ENCODE measurements around the gene FAM32A. TPM values are rescaled to one million over a fixed set of nuclear protein-coding genes. Genes with fewer than 3 reads are reported as not detected.
A peak's percentile ranks its signal among the peaks of the same experiment; 100 is the strongest.

The FAM32A gene
- 103 TPM for total RNA-seq (ENCODE audit: unreplicated experiment)
- long read RNA-seq, transcript FAM32A-204 (3 exons, 798 nt) = minor isoform, 11 of 251 reads
- long read RNA-seq, transcript FAM32A-201 (4 exons, 1,455 nt) = major isoform, 188 of 251 reads
- long read RNA-seq, transcript FAM32A-205 (3 exons, 1,168 nt) = minor isoform, 41 of 251 reads
- long read RNA-seq, partial matches to known transcripts = 6 of 251 reads
- long read RNA-seq, other reads (novel, unspliced or antisense) = 5 of 251 reads

- Mint-ChIP-seq H3K4me3 (ENCODE audit: unreplicated experiment) (peak within 1 kb of the TSS; percentile 93), H3K27me3 (ENCODE audit: unreplicated experiment) (peaks cover 8% of the 10 kb centered on the region), H3K36me3 (ENCODE audit: unreplicated experiment) (no peaks in the 10 kb centered on the region), H3K27ac (ENCODE audit: unreplicated experiment) (peak within 1 kb of the TSS; percentile 90), H3K4me1 (ENCODE audit: low read depth, unreplicated experiment) (peaks cover 3% of the 10 kb centered on the region), H3K9me3 (ENCODE audit: unreplicated experiment) (peaks cover 6% of the 10 kb centered on the region)
- DNase-seq = peak; percentile 97
- TF ChIP-seq CTCF (IDR thresholded peaks at IDR 0.05; ENCODE audit: partially characterized antibody, unreplicated experiment) = no peak
Observed at GRCh38 chr19:16185123-16185767, at the start of gene FAM32A. TSS of gene FAM32A (plus strand) at chr19:16185410. CDS start at chr19:16185443, 33 bp downstream.

GRCh38 chr19:16135430-16136127 lies 49.6 kb upstream of the FAM32A start:
- Mint-ChIP-seq H3K27ac (ENCODE audit: unreplicated experiment) (no peak overlapping the region), H3K36me3 (ENCODE audit: unreplicated experiment) (peaks cover 12% of the 10 kb centered on the region), H3K4me3 (ENCODE audit: unreplicated experiment) (no peak overlapping the region), H3K27me3 (ENCODE audit: unreplicated experiment) (peaks cover 11% of the 10 kb centered on the region), H3K9me3 (ENCODE audit: unreplicated experiment) (peaks cover 18% of the 10 kb centered on the region), H3K4me1 (ENCODE audit: low read depth, unreplicated experiment) (no peaks in the 10 kb centered on the region)
- no peak for TF ChIP-seq CTCF (IDR thresholded peaks at IDR 0.05; ENCODE audit: partially characterized antibody, unreplicated experiment)
- DNase-seq = no peak

- Mint-ChIP-seq H3K4me1 (ENCODE audit: low read depth, unreplicated experiment) (no peaks in the 10 kb centered on the region), H3K9me3 (ENCODE audit: unreplicated experiment) (peaks cover 19% of the 10 kb centered on the region), H3K4me3 (ENCODE audit: unreplicated experiment) (no peak overlapping the region), H3K27ac (ENCODE audit: unreplicated experiment) (no peak overlapping the region), H3K36me3 (ENCODE audit: unreplicated experiment) (peaks cover 12% of the 10 kb centered on the region), H3K27me3 (ENCODE audit: unreplicated experiment) (peaks cover 11% of the 10 kb centered on the region)
- DNase-seq = no peak
- no peak for TF ChIP-seq CTCF (IDR thresholded peaks at IDR 0.05; ENCODE audit: partially characterized antibody, unreplicated experiment)
Observed at GRCh38 chr19:16136185-16136999, 48.8 kb upstream of the FAM32A start.

- no peak for TF ChIP-seq CTCF (IDR thresholded peaks at IDR 0.05; ENCODE audit: partially characterized antibody, unreplicated experiment)
- DNase-seq = no peak
- Mint-ChIP-seq H3K27ac (ENCODE audit: unreplicated experiment) (no peak overlapping the region), H3K4me3 (ENCODE audit: unreplicated experiment) (no peak overlapping the region), H3K27me3 (ENCODE audit: unreplicated experiment) (peaks cover 11% of the 10 kb centered on the region), H3K4me1 (ENCODE audit: low read depth, unreplicated experiment) (no peaks in the 10 kb centered on the region), H3K36me3 (ENCODE audit: unreplicated experiment) (no peaks in the 10 kb centered on the region), H3K9me3 (ENCODE audit: unreplicated experiment) (peaks cover 19% of the 10 kb centered on the region)
Observed at GRCh38 chr19:16139752-16140151, 45.5 kb upstream of the FAM32A start.

Data from glutamatergic neuron (in vitro differentiated cells).